Large intestine (tissue), 3 donors: ENCODE data around the gene SEL1L3. TPM values are rescaled to one million over a fixed set of nuclear protein-coding genes. Genes with fewer than 3 reads are reported as not detected.
"Not testable (repeated sequence)": the region's sequence is repeated elsewhere in the genome, so short reads cannot be mapped to it uniquely, and the experiment has no call there.

Experiments used
- DNase-seq, 2 donors: peaks; one replicate each; pipeline versions ENCODE4 v3.0.0 to v3.0.0-alpha.2; 2013
- H3K27ac ChIP-seq: one replicate; pipeline ENCODE4 v1.5.1; 2013; ENCODE audit warnings: low read length
- H3K27me3 ChIP-seq: 2 replicates; pipeline ENCODE4 v1.6.1; 2013; ENCODE audit warnings: low read length; ENCODE audit not compliant: control insufficient read depth, insufficient read depth
- H3K36me3 ChIP-seq: 2 replicates; pipeline ENCODE4 v1.6.1; 2013; ENCODE audit warnings: low read length; ENCODE audit not compliant: control insufficient read depth, insufficient read depth
- H3K4me1 ChIP-seq: one replicate; pipeline ENCODE4 v1.6.1; 2013; ENCODE audit warnings: low read length; ENCODE audit not compliant: control insufficient read depth, insufficient read depth
- H3K4me3 ChIP-seq: one replicate; pipeline ENCODE4 v1.5.1; 2013; ENCODE audit warnings: low read length
- H3K9me3 ChIP-seq: one replicate; pipeline ENCODE4 v1.6.1; 2013; ENCODE audit warnings: mild to moderate bottlenecking, low read depth, low read length, moderate library complexity; ENCODE audit not compliant: control insufficient read depth
- WGBS: methylation state at CpG from one replicate; pipeline ENCODE4 v1.1.5; 2013; ENCODE audit warnings: low lambda C conversion rate; ENCODE audit not compliant: insufficient coverage; 5-methylcytosine and 5-hydroxymethylcytosine counted together
- polyA plus RNA-seq: library from polyadenylated mRNA; unstranded; fragments of 120-200 nt; gene quantifications from one replicate; pipeline ENCODE4 v1.2.1, GENCODE V29; 2013

The SEL1L3 gene
- polyA plus RNA-seq, 1 donor = 58.7 TPM

DNA sequence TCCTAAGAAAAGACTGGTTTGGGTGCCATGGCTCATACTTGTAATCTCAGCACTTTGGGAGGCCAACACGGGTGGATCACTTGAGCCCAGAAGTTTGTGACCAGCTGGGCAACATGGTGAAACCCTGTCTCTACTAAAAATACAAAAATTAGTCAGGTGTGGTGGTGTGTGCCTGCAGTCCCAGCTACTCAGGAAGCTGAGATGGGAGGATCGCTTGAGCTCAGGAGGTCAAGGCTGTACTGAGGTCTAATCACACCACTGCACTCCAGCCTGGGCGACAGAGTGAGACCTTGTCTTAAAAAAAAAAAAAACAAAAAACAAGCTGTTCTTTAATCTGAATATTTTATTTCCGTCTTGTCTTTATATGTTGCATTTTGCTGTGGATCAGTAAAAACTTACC is 3.6 kb upstream of the SEL1L3 start:
- H3K27ac ChIP-seq, H3K9me3 ChIP-seq, DNase-seq, H3K4me3 ChIP-seq, H3K27me3 ChIP-seq, H3K36me3 ChIP-seq: not testable (repeated sequence)
- H3K4me1 ChIP-seq = peaks cover 22% of the 10 kb centered on the region
- WGBS = no CpG with 5 or more reads among the region's 4 CpGs

DNA sequence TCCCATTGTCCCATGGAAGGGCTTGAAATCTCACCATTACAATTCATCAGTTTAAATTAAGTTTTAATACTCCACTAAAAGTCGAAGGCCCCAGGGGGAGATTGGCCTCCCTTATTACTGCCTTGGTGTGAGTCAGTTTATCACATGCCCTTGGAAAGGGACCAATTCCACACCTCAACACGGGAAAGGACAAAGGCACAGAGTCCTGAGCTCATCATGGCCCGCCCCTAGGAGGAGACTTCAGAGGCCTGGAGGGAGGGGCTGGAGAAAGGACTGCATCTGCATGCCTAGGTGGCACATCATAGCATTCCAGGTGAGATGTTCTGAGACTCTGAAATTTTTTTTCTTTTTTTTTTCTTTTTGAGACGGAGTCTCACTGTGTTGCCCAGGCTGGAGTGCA is 2.8 kb upstream of the SEL1L3 start:
- H3K27ac ChIP-seq = peak overlapping the region; percentile 73
- H3K27me3 ChIP-seq = no peaks in the 10 kb centered on the region
- no peaks in the 10 kb centered on the region for H3K36me3 ChIP-seq
- no peaks in the 10 kb centered on the region for H3K9me3 ChIP-seq
- H3K4me3 ChIP-seq = no peak overlapping the region
- peaks cover 22% of the 10 kb centered on the region for H3K4me1 ChIP-seq
- DNase-seq = peak; percentile 92 to 95
- no CpG with 5 or more reads among the region's 4 CpGs for WGBS

DNA sequence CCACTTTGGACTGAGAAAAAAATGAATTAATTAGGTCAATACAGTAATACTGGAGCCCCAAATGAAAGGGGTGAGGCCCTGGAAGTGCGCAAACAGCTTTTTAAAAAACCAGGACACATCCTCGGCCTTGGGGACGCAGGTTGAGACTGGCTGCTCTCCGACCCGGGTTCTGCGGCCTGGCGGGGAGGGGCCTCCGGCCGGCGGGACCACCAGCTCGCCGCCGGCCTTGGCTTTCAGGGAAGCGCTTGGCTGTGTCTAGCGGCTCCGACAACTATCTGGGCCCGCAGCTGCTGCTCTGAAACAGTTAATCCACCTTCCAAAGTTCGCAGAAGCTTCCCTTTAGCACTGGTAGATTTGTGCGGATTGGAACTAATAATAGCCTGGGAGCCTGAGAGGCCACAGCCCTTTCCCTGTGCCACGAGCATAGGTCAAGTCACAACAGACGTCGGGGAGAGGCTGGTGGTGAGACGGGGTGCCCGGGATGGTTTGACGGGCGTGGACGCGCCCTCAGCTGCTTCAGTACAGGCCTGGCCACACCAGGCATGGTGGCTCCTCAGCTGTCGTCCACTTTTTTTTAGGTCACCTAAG is 1.1 kb upstream of the SEL1L3 start:
- H3K4me3 ChIP-seq = peak overlapping the region; percentile 58
- peak overlapping the region; percentile 82 for H3K27ac ChIP-seq
- H3K36me3 ChIP-seq = no peaks in the 10 kb centered on the region
- H3K27me3 ChIP-seq = no peaks in the 10 kb centered on the region
- H3K9me3 ChIP-seq = no peaks in the 10 kb centered on the region
- WGBS = no CpG with 5 or more reads among the region's 29 CpGs
- DNase-seq = peak; percentile 19 to 77
- H3K4me1 ChIP-seq = peaks cover 22% of the 10 kb centered on the region

DNA sequence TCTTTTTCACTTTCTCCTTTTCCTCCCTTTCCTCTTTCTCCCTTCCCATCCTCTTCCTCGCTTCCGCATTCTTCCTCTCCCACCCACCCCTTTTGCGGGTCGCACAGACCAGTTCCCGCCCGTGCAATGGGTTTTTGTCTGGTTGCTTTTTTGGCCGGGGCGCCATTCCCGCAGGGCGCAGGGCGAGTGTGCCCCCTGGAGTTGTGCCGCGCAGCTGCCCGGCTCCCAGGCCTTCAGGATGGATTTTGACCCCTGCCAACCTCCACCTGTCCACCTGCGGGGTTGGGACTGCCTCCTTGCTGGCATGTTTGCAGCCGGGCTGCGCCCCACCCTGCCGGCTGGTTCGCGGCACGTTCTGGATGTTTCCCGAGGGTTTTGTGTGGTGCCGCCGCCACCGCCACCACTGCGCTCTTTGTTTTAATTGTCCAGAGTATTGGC is 578 bp upstream of the SEL1L3 start:
- peak overlapping the region; percentile 58 for H3K4me3 ChIP-seq
- peaks cover 22% of the 10 kb centered on the region for H3K4me1 ChIP-seq
- peak; percentile 56 to 79 for DNase-seq
- peak overlapping the region; percentile 82 for H3K27ac ChIP-seq
- WGBS = 4% methylated on average over 7 of the region's 26 CpGs
- no peaks in the 10 kb centered on the region for H3K9me3 ChIP-seq
- no peaks in the 10 kb centered on the region for H3K36me3 ChIP-seq
- no peaks in the 10 kb centered on the region for H3K27me3 ChIP-seq

DNA sequence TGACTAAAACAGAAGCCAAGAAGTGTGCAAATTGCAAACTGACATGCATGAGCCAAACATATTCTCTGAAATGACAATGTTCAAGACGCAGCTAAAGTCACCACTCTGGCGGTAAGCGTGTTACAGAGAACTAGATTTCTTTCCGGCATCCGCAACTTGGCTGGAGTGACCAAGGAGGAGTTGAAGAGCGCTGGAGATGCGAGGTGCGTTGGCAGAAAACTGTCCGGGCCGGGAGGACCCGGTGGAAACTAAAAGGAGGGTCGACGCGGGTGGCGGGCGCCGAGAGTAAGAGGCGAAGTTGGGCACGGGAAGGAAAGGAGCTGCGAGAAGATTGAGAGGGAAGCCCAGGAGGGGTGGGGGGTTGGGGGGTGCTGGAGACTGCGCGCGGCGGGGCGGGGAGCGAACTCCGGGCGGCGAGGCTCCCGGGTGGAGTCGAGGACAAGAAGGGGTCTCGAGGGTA is 807 bp downstream of the SEL1L3 start:
- Histone ChIP-seq H3K27ac (peak overlapping the region; percentile 41), H3K4me1 (peaks cover 22% of the 10 kb centered on the region), H3K27me3 (no peaks in the 10 kb centered on the region), H3K4me3 (peak overlapping the region; percentile 63), H3K36me3 (no peaks in the 10 kb centered on the region), H3K9me3 (no peaks in the 10 kb centered on the region)
- peak in 1 of 2 donors; percentile 62 for DNase-seq
- WGBS = no CpG with 5 or more reads among the region's 32 CpGs

DNA sequence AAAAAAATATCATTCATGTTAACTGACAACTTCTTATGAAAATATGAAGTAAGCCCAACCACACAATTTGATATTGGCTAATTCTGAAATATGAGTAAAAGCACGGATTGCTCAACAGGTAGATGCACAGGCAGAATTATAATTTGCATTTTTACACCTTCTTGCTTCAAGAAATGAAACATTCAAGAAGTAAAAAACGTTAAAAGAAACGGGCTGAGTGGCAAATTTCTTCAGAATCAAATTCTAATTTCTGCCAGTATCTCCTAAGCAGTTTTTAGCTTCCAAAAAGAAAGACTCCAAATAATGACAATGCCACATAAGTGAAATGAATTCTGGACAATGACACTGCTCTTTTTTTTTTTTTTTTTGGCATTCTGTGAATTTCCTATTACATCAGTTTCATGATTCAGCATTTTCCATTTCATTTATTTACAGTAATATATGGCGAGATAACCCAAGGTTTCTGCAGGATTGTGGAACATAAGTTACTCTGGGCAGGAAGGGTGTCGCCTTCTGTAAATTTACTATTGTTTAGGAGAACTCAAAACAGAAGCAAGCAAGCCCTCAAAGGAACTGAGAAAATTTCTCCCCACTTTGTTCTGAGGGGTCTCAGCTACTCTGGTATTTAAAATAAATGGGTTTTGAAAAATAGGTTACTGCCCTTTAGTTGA is 1.4 kb downstream of the SEL1L3 start:
- Histone ChIP-seq H3K9me3 (no peaks in the 10 kb centered on the region), H3K27me3 (no peaks in the 10 kb centered on the region), H3K27ac (peak overlapping the region; percentile 37), H3K4me3 (peak overlapping the region; percentile 63), H3K36me3 (no peaks in the 10 kb centered on the region), H3K4me1 (peaks cover 22% of the 10 kb centered on the region)
- 55% methylated on average over 3 of the region's 5 CpGs for WGBS
- peak in 1 of 2 donors; percentile 33 for DNase-seq

DNA sequence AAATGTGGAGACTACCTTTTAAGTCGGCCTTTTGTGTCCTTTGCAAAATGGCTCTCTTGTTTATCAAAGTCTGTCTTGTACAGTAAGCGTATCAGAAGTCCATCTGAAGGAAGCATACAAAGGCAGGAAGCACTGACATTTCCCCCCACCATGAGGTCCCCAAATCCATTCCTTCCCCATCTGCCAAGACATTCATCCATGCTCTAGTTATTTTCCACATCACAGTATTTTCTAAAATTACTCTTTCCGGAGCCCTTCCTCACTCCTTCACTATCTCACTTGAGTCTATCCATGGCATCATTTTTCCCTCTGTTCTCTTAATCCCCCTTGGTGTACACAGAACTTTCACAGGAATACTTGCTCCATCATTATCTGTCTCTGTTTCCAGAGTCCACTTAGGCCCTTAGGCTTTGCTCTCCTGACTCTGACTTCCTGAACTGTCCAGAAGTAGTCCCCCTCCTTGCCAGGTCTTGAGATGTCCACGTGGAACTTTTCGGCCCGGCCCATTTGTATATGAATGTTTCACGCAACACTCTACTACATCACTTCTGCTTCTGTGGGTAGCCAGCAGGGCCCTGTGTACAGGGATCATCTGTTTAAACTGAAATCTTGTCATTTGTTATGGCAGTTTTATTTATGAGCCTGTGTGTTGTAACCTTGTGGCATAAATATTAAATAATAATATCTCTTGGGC is 2.1 kb downstream of the SEL1L3 start:
- peak in 1 of 2 donors; percentile 53 for DNase-seq
- 100% methylated on average over 1 of the region's 7 CpGs for WGBS
- Histone ChIP-seq H3K9me3 (no peaks in the 10 kb centered on the region), H3K4me1 (peaks cover 22% of the 10 kb centered on the region), H3K27me3 (no peaks in the 10 kb centered on the region), H3K4me3 (no peak overlapping the region), H3K27ac (no peak overlapping the region), H3K36me3 (no peaks in the 10 kb centered on the region)

DNA sequence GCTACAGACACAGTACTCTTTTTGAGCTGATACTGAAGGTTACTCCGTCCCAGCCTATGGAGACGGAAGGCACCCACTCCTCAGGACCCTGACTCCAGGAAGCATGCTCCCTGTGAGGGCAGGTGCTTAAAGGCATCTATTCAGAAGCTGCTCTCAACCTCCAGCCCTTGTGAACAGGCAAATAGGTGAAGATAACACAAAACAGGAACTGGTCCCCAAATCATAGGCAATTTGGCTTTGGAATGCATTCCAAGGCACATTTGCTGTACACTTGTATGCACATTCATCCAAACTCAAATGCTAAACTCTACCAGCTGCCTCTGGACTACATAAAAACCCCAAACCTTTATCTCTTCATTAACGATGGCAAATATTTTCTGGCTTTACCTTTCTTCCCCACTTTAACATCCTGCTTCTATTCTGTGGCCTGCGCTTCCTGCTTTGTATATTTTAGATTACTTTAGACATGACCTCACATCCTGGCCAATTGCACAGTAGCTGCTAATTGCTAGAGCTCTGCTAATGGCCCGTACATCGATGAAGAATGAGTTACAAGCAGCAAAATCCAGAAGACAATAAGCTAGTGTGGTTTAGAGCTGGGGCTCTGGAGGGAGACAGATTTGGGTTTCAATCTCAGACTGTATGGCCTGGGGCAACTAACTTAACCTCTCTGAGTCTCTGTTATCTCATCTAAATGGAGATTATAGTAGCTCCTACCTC is 3.2 kb downstream of the SEL1L3 start:
- H3K27me3 ChIP-seq = no peaks in the 10 kb centered on the region
- peaks cover 22% of the 10 kb centered on the region for H3K4me1 ChIP-seq
- no peaks in the 10 kb centered on the region for H3K36me3 ChIP-seq
- H3K27ac ChIP-seq = no peak overlapping the region
- no peak overlapping the region for H3K4me3 ChIP-seq
- WGBS = 50% methylated on average over 1 of the region's 6 CpGs
- peak in 1 of 2 donors; percentile 27 for DNase-seq
- no peaks in the 10 kb centered on the region for H3K9me3 ChIP-seq

DNA sequence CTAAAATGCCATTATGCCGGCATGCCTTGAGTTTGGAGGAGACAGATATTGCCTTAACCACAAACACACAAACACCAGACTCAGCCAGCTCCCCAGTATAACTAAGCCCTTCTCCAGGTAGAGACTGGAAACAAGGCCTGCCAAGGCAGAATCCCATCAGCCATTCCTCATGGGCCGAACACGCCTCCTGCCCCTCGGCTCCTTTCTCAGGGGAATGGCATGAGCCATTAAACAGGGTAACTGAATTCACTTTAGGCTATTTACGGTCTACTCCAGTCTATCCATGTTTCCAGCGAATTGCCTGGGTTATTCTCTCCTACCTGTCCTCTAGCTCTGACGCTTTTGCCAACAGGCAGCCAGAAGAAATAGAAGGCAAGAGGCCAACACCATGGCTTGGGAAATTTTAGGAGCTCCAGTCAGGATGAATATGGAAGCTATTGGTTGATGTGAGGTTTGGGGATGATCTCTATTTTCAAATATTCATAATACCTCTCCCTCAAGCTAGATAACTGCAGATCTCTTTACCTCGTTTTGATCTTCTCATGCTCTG is 4.9 kb downstream of the SEL1L3 start:
- Histone ChIP-seq H3K27me3 (no peaks in the 10 kb centered on the region), H3K4me3 (no peak overlapping the region), H3K36me3 (no peaks in the 10 kb centered on the region), H3K4me1 (peaks cover 14% of the 10 kb centered on the region), H3K9me3 (no peaks in the 10 kb centered on the region), H3K27ac (no peak overlapping the region)
- no peak for DNase-seq
- 90% methylated on average over 2 of the region's 8 CpGs for WGBS

DNA sequence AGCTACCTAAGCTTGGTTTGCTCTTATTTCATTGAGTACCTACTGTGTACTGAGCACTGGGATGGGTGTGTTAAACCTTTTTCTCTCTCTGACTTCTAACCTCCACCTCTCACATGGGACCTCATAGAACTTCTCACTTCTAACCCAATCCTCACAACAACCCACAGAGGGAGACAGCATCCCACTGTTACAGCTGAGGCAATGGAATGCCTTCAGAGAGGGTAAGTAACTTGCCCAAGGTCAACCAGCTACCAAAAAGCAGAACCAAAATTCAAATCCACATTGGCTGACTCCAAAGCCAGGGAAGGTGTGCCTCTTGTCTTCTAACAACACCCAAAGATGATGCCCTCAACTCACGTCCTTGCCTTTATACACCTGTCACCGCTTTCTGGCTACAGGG is 5.4 kb downstream of the SEL1L3 start:
- Histone ChIP-seq H3K27me3 (no peaks in the 10 kb centered on the region), H3K27ac (no peak overlapping the region), H3K4me3 (no peak overlapping the region), H3K4me1 (peaks cover 14% of the 10 kb centered on the region), H3K9me3 (no peaks in the 10 kb centered on the region), H3K36me3 (no peaks in the 10 kb centered on the region)
- DNase-seq = no peak
- no CpG with 5 or more reads among the region's 2 CpGs for WGBS
